ENCODE results near the gene MAP4.

GRCh38 chr3:48026098-48026497 lies 9.9 kb upstream of the MAP4 start:
- TF ChIP-seq CTCF (IDR thresholded peaks at IDR 0.05; ENCODE audit: extremely low read depth in 1 of 2, insufficient read depth in 1 of 2, low read depth in 1 of 2, low read length in 2 of 2) (no peak), POLR2A (IDR thresholded peaks at IDR 0.05; ENCODE audit: low read depth, low read length) (no peak)

All from endothelial cell of umbilical vein (primary cell).